ENCODE data around the gene RPS6KA5.
"Not testable (repeated sequence)": the region's sequence is repeated elsewhere in the genome, so short reads cannot be mapped to it uniquely, and the experiment has no call there.

The RPS6KA5 gene

GRCh38 chr14:91060351-91061055 is at the start of gene RPS6KA5:
TSS of gene RPS6KA5 (minus strand) at chr14:91060641. CDS start at chr14:91060434, 207 bp downstream.
- TF ChIP-seq CTCF (IDR thresholded peaks at IDR 0.05; ENCODE audit: low read depth, low read length), result no peak; the same call in 1 of the 2 replicates
- peak; percentile 100 for DNase-seq (ENCODE audit: extremely low read depth, low read depth)

- no peak for DNase-seq (ENCODE audit: extremely low read depth, low read depth)
- no peak for TF ChIP-seq CTCF (IDR thresholded peaks at IDR 0.05; ENCODE audit: low read depth, low read length)
Observed at GRCh38 chr14:91108941-91109611, 48.6 kb upstream of the RPS6KA5 start.

- no peak for DNase-seq (ENCODE audit: extremely low read depth, low read depth)
- TF ChIP-seq CTCF (IDR thresholded peaks at IDR 0.05; ENCODE audit: low read depth, low read length), result no peak
Observed at GRCh38 chr14:91103116-91103515, 42.7 kb upstream of the RPS6KA5 start.

GRCh38 chr14:91100102-91100501 is 39.7 kb upstream of the RPS6KA5 start:
- TF ChIP-seq CTCF (IDR thresholded peaks at IDR 0.05; ENCODE audit: low read depth, low read length), result no peak
- no peak for DNase-seq (ENCODE audit: extremely low read depth, low read depth)

- DNase-seq (ENCODE audit: extremely low read depth, low read depth), result no peak
- no peak for TF ChIP-seq CTCF (IDR thresholded peaks at IDR 0.05; ENCODE audit: low read depth, low read length)
Observed at GRCh38 chr14:91098591-91098990, 38.1 kb upstream of the RPS6KA5 start.

- not testable (repeated sequence) for DNase-seq (ENCODE audit: extremely low read depth, low read depth)
Observed at GRCh38 chr14:91097657-91098056, 37.2 kb upstream of the RPS6KA5 start.

- no peak for TF ChIP-seq CTCF (IDR thresholded peaks at IDR 0.05; ENCODE audit: low read depth, low read length)
Observed at GRCh38 chr14:91095178-91095577, 34.7 kb upstream of the RPS6KA5 start.

More at GRCh38 chr14:91095178-91095577, 34.7 kb upstream of the RPS6KA5 start:
- DNase-seq (ENCODE audit: extremely low read depth, low read depth), result no peak

Measured in AG09319 (cell line).